Measurements from ENCODE around the gene ADARB2.

Gene ADARB2

GRCh38 chr10:1308962-1309616 is 428.2 kb downstream of the ADARB2 start:
- DNase-seq (ENCODE audit: low read depth): no peak

GRCh38 chr10:1308173-1308961 is 429.0 kb downstream of the ADARB2 start:
- no peak for DNase-seq (ENCODE audit: low read depth)

- no peak for DNase-seq (ENCODE audit: low read depth)
These were observed 436.2 kb downstream of the ADARB2 start for GRCh38 chr10:1301143-1301542.

GRCh38 chr10:1300218-1300617 is 437.1 kb downstream of the ADARB2 start:
- no peak for DNase-seq (ENCODE audit: low read depth)

GRCh38 chr10:1299041-1299726 is 438.1 kb downstream of the ADARB2 start:
- no peak for DNase-seq (ENCODE audit: low read depth)

GRCh38 chr10:1297566-1298301 is 439.6 kb downstream of the ADARB2 start:
- no peak for DNase-seq (ENCODE audit: low read depth)

GRCh38 chr10:1295756-1296480 is 441.4 kb downstream of the ADARB2 start:
- DNase-seq (ENCODE audit: low read depth): no peak

GRCh38 chr10:1294748-1295147 is 442.6 kb downstream of the ADARB2 start:
- no peak for DNase-seq (ENCODE audit: low read depth)

- DNase-seq (ENCODE audit: low read depth): no peak
These were observed 443.5 kb downstream of the ADARB2 start for GRCh38 chr10:1293636-1294435.

GRCh38 chr10:1293157-1293556 is 444.2 kb downstream of the ADARB2 start:
- DNase-seq (ENCODE audit: low read depth): no peak

GRCh38 chr10:1292611-1293031 is 444.7 kb downstream of the ADARB2 start:
- no peak for DNase-seq (ENCODE audit: low read depth)

- no peak for DNase-seq (ENCODE audit: low read depth)
These were observed 445.9 kb downstream of the ADARB2 start for GRCh38 chr10:1291178-1292090.

- DNase-seq (ENCODE audit: low read depth): no peak
These were observed 447.3 kb downstream of the ADARB2 start for GRCh38 chr10:1290071-1290471.

GRCh38 chr10:1289591-1289990 is 447.7 kb downstream of the ADARB2 start:
- no peak for DNase-seq (ENCODE audit: low read depth)

GRCh38 chr10:1287971-1288401 is 449.3 kb downstream of the ADARB2 start:
- DNase-seq (ENCODE audit: low read depth): no peak

GRCh38 chr10:1287487-1287886 is 449.8 kb downstream of the ADARB2 start:
- DNase-seq (ENCODE audit: low read depth): no peak

GRCh38 chr10:1284076-1284475 is 453.2 kb downstream of the ADARB2 start:
- DNase-seq (ENCODE audit: low read depth): no peak

- DNase-seq (ENCODE audit: low read depth): no peak
These were observed 455.9 kb downstream of the ADARB2 start for GRCh38 chr10:1281405-1281782.

All from stimulated activated CD8-positive, alpha-beta memory T cell treated with anti-CD3 and anti-CD28 coated beads, Interleukin-7, amount 100 ng/mL, for 24 hours (primary cell).